Left kidney (tissue), 2 donors: ENCODE data around the gene FAM221B. TPM values are rescaled to one million over a fixed set of nuclear protein-coding genes. Genes with fewer than 3 reads are reported as not detected.
A peak's percentile ranks its signal among the peaks of the same experiment; 100 is the strongest.

Experiments
- DNase-seq: peaks from one replicate; pipeline ENCODE4 v3.0.0-alpha.2; 2013
- polyA plus RNA-seq: library from polyadenylated mRNA; unstranded; fragments of 120-200 nt; gene quantifications from one replicate; pipeline ENCODE4 v1.2.1, GENCODE V29; 2013; ENCODE audit not compliant: insufficient read length

FAM221B gene
- polyA plus RNA-seq, 1 donor = 0.40 TPM

- DNase-seq = no peak
Observed at GRCh38 chr9:35791297-35791921, 37.1 kb downstream of the FAM221B start, which contains the start of gene NPR2. NPR2 (plus strand) TSS chr9:35791591; CDS start chr9:35792409, 818 bp downstream.

GRCh38 chr9:35790385-35791296, 37.9 kb downstream of the FAM221B start:
- peak; percentile 87 for DNase-seq

GRCh38 chr9:35790025-35790384, 38.5 kb downstream of the FAM221B start:
- DNase-seq = no peak

GRCh38 chr9:35789541-35789940, 39.0 kb downstream of the FAM221B start:
- no peak for DNase-seq

- no peak for DNase-seq
Observed at GRCh38 chr9:35783418-35783817, 45.1 kb downstream of the FAM221B start.

- no peak for DNase-seq
Observed at GRCh38 chr9:35781066-35781465, 47.5 kb downstream of the FAM221B start.

- DNase-seq = no peak
Observed at GRCh38 chr9:35778496-35778895, 50.0 kb downstream of the FAM221B start.

- peak; percentile 70 for DNase-seq
Observed at GRCh38 chr9:35776018-35776417, 52.5 kb downstream of the FAM221B start.

- no peak for DNase-seq
Observed at GRCh38 chr9:35774907-35775635, 53.5 kb downstream of the FAM221B start.

GRCh38 chr9:35771943-35772342, 56.6 kb downstream of the FAM221B start:
- DNase-seq = no peak

- DNase-seq = no peak
Observed at GRCh38 chr9:35771534-35771933, 57.0 kb downstream of the FAM221B start.

- DNase-seq = no peak
Observed at GRCh38 chr9:35771075-35771433, 57.5 kb downstream of the FAM221B start.

GRCh38 chr9:35769763-35770162, 58.8 kb downstream of the FAM221B start:
- DNase-seq = no peak

GRCh38 chr9:35767458-35767857, 61.1 kb downstream of the FAM221B start:
- DNase-seq = no peak

- DNase-seq = no peak
Observed at GRCh38 chr9:35766997-35767396, 61.5 kb downstream of the FAM221B start.

Other genes with a start within 250 kb of the FAM221B start
- 39.3 TPM for gene TESK1, start 223.5 kb downstream of the FAM221B start, polyA plus RNA-seq
- gene CD72, start 210.3 kb downstream of the FAM221B start, polyA plus RNA-seq = 3.6 TPM
- 0.32 TPM for gene SIT1, start 177.8 kb downstream of the FAM221B start, polyA plus RNA-seq
- not detected for gene RMRP, start 170.7 kb downstream of the FAM221B start, polyA plus RNA-seq
- 12.6 TPM for gene CCDC107, start 170.4 kb downstream of the FAM221B start, polyA plus RNA-seq
- 15.4 TPM for gene ARHGEF39, start 163.5 kb downstream of the FAM221B start, polyA plus RNA-seq
- 0.58 TPM for gene CA9, start 154.8 kb downstream of the FAM221B start, polyA plus RNA-seq
- 146 TPM for gene TPM2, start 138.8 kb downstream of the FAM221B start, polyA plus RNA-seq
- gene TLN1, start 96.5 kb downstream of the FAM221B start, polyA plus RNA-seq = 156 TPM
- 37.8 TPM for gene CREB3, start 96.1 kb downstream of the FAM221B start, polyA plus RNA-seq
- 138 TPM for gene GBA2, start 79.5 kb downstream of the FAM221B start, polyA plus RNA-seq
- 32.2 TPM for gene RGP1, start 79.4 kb downstream of the FAM221B start, polyA plus RNA-seq
- not detected for gene MSMP, start 74.5 kb downstream of the FAM221B start, polyA plus RNA-seq
- 36.8 TPM for gene NPR2, start 37.1 kb downstream of the FAM221B start, polyA plus RNA-seq
- gene SPAG8, start 16.5 kb downstream of the FAM221B start, polyA plus RNA-seq = 10.4 TPM
- gene HINT2, start 13.7 kb downstream of the FAM221B start, polyA plus RNA-seq = 49.7 TPM
- 27.7 TPM for gene TMEM8B, start 496 bp upstream of the FAM221B start, polyA plus RNA-seq
- gene OR13J1, start 41.7 kb upstream of the FAM221B start, polyA plus RNA-seq = not detected
- gene HRCT1, start 77.5 kb upstream of the FAM221B start, polyA plus RNA-seq = 0.30 TPM
- gene SPAAR, start 80.8 kb upstream of the FAM221B start, polyA plus RNA-seq = 1.4 TPM
- not detected for gene OR2S2, start 129.4 kb upstream of the FAM221B start, polyA plus RNA-seq
- gene RECK, start 208.2 kb upstream of the FAM221B start, polyA plus RNA-seq = 30.0 TPM